HG03066 (cell line): ENCODE results near the gene ZNF22.
A peak's percentile ranks its signal among the peaks of the same experiment; 100 is the strongest.

Experiments used
- ATAC-seq: cut with Tn5 transposase; IDR thresholded peaks from one replicate; pipeline ENCODE4 v1.9.1; 2021; ENCODE audit warnings: low read depth; ENCODE audit not compliant: unreplicated experiment

The ZNF22 gene

GRCh38 chr10:44988957-44989585, 11.7 kb upstream of the ZNF22 start:
- no peak for ATAC-seq

- no peak for ATAC-seq
Observed at GRCh38 chr10:44989597-44990301, 11.0 kb upstream of the ZNF22 start.

DNA sequence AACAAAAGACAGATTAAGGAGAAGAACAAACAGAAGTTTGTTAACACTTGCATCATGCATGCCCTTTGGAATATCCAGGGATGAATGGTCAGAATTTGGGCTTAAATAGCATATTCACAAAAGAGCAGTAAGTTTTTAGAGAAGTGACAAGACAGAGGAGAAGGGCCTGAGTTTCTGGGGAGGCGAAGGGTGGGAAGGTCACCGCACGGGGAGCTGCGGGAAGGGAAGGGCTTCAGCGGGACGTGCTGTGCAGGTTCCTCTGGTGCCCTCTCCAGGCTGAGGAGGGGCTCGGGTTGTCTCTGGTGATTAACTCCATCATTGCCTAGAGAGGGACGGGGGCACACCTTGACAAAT, 10.4 kb upstream of the ZNF22 start:
- ATAC-seq, result no peak

DNA sequence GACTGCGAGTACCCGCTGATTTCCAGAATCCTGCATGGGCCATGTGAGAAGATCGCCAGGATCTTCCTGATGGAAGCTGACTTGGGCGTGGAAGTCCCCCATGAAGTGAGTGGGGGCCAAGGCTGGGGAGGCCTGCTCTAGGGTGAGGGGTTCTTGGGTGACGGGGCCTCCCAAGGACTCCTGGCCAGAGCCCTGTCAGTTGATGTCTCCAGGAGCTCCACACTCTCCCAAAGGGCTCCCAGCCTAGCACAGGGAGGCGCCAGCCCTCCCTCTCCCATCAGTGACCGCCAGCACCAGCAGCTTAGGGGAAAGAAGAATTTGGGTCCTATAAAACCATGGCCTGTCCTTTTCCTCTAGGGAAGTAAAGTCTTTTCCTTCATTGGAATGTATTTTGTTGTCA, 9.8 kb upstream of the ZNF22 start:
- no peak for ATAC-seq

- ATAC-seq, result no peak
Observed at GRCh38 chr10:44991571-44991970, 9.2 kb upstream of the ZNF22 start.

DNA sequence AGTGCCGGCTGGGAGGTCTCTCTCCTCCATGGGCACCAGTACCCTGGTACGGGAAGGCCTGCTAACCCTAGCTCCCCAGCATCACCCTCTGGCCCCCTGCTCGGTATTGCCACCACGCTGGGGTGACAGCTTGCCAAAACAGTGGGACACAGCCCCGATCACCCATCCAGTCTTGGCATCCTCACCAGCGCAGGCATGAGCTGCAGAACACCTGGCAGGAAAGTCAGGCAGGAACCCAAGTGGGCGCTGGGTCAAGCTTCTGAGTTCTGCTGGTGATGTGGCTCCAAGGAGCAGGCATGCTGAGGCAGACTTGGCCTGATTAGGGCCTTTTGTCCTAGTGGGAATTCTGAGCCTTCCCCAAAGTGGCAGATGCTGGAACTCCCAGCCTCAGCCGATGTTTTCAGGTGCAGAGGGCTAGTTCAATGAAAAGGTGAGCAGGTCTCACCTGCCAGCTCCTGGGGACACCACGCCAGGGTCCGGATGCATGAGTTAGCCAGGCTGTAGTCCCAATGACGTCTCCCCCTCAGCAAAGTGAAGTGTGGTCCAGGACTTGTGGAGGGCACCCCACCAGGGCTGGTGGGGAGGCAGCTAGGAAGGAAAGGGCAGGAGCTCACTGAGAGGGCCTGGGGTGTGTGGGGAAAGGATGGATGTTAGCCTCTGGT, 8.5 kb upstream of the ZNF22 start:
- no peak for ATAC-seq

GRCh38 chr10:44992732-44993225, 7.9 kb upstream of the ZNF22 start:
- ATAC-seq, result no peak

GRCh38 chr10:44993226-44993921, 7.3 kb upstream of the ZNF22 start:
- ATAC-seq, result no peak

DNA sequence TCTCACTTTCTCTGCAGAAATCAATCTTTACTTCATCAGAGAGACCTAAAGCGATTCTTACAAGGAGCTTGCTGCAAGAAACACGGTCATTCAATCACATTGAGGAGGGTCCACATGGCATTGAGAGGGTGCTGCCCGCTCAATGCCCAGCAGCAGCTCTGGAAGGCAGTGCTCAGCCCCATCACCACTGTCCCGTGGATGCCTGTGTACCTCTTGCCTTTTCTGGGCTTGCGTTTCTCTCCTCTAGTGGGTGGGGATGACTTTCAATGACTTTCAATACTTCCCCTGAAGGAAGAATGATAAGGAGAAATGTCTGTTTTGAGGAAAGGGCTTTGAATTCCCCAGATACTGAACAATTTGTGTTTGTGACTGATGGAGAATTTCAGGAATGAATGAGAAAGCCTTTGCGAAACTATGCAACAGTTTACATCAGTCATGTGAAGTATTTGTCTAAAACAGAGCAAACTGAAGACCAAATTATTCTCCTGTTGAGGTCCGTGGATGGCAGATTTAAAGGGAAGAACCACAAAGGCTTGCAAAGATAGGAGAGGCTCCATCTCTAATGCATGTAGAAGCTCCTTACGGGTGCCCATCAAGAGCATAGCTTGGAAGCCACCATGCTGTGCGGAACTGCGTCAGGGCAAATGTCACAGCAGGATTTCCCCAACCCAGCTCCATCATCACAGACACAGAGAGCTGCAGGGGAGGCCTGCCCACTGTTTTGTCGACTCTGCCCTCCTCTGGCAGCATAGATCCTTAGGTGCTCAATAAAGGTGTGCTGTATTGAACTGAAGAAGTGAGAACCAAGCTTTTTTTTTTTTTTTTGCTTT, 6.6 kb upstream of the ZNF22 start:
- ATAC-seq, result no peak

GRCh38 chr10:44994752-44995530, 5.8 kb upstream of the ZNF22 start:
- no peak for ATAC-seq

DNA sequence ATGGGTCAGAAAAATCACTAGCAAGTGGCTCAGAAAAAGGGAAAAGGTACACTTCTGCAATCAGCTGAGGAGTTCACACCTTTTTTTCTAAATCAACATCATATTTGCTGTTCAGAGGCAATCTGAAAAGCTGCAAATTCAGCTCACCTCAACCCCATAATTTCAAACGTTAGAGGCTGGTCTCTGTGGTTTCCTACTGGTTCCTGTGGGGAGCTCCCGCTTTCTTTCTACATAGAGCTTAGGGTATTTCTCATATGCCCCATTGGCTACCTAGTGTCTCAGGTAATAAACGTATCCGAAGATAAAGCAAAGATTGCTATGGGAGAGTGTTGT, 5.2 kb upstream of the ZNF22 start:
- ATAC-seq, result no peak

- no peak for ATAC-seq
Observed at GRCh38 chr10:44995914-44996669, 4.6 kb upstream of the ZNF22 start.

GRCh38 chr10:44997105-44997748, 3.5 kb upstream of the ZNF22 start:
- ATAC-seq, result no peak

DNA sequence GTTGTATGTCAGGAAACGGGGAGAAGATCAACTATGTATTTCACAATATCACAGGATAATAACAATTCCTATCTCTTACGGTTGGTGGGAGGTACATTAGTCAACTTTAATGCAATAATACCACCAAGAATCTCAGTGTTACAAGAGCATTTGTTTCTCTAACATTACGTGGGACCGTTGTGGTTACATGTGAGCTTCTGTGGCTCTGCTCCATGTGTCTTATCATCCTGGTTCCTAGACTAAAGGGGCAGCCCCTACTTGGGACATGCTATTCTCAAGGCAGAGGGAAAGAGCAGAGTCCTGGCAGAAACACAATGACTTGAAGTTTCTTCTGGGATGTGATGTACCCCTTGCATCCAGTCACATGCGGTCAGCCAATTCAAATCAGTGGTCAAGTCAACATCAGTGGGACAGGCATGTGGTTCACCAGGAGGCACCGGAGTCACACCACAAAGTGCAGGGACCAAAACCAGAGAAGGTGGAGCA, 2.5 kb upstream of the ZNF22 start:
- ATAC-seq, result no peak

DNA sequence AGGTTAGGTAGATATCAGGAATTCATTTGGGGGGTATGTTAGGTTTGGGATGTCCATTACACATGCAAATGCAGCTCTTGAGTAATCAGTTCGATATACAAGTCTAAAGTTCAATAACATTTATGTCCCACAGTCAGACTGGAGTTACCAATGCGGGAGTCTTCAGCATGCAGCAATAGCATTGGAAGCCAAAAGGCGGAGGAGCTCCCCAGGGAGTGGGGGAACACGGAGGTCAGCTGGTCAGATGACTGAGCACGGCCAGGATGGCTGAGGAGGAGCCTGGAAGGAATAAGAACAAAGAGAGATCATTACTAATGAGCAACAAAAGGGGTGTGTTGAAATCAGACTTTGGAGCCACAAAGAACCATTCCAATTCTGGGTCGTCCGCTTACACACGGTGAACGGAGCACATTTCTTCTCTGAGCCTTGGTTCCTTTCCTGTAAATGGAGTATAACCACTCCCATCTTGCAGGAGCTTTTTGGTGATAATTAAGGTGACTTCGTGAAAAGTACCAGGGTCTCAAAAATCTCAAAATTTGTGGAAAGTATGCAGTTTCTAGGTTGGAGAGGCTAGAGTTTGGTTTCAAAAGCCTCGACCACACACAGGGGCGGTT, 478 bp upstream of the ZNF22 start:
- no peak for ATAC-seq

DNA sequence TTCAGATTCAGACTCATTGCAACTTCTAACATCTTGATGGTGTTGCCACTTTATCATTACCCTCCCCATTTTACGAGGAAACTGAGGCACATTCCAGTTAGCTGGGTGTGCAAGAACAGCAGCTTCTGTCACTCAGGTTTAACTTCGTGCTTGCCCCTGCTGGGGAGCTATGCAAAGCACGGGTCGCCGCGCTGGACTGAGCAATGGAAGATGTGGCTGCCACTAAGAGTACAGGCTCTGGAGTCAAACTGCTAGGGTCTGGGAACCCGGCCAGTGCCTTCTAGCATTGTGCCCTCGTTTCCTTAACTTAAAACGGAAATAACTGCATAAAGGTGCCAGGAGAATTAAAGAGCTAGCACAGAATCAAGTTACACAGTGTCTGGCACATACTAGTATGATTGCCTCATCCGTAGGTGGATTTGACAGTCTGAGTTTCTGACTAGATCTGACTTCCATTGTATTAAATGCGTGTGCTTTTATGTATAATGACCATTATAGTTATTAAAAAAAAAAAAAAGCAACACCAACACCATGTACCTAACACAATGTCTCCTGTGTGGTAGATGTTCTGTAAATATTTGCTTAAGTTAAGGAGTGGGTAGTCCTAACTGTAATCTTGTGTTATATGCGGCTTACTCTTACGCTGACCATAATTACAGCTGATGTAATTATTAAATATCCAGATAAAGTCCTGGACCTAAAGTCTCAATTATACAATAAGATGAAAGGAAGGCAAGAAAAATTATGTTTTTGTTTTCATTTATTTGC, 842 bp downstream of the ZNF22 start:
- peak; percentile 83 for ATAC-seq

DNA sequence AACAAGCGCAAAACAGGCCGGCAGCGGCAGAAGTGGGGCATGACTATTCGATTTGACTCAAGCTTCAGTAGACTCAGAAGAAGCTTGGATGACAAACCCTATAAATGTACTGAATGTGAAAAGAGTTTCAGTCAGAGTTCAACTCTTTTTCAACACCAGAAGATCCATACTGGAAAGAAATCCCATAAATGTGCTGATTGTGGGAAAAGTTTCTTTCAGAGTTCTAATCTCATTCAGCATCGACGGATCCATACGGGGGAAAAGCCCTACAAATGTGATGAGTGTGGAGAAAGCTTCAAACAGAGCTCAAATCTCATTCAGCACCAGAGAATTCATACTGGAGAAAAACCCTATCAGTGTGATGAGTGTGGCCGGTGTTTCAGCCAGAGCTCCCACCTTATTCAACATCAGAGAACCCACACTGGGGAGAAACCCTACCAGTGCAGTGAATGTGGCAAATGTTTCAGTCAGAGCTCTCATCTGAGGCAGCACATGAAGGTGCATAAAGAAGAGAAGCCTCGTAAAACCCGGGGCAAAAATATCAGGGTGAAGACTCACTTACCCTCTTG, 2.8 kb downstream of the ZNF22 start:
- ATAC-seq, result no peak
